GM19455 (cell line): ENCODE results near the gene YBX2.

Experiments
- ATAC-seq: cut with Tn5 transposase; IDR thresholded peaks from one replicate; pipeline ENCODE4 v1.9.1; 2021; ENCODE audit not compliant: unreplicated experiment

Gene YBX2

GRCh38 chr17:7323731-7324437 is 29.4 kb upstream of the YBX2 start:
- no peak for ATAC-seq

GRCh38 chr17:7322520-7323194 is 28.2 kb upstream of the YBX2 start:
- no peak for ATAC-seq

- no peak for ATAC-seq
These were observed 27.0 kb upstream of the YBX2 start for GRCh38 chr17:7321466-7321865.

GRCh38 chr17:7318121-7318860 is 23.9 kb upstream of the YBX2 start:
- no peak for ATAC-seq

- no peak for ATAC-seq
These were observed 22.8 kb upstream of the YBX2 start for GRCh38 chr17:7317161-7317803.

- no peak for ATAC-seq
These were observed 21.3 kb upstream of the YBX2 start for GRCh38 chr17:7315570-7316235.

- ATAC-seq = peak; percentile 64
These were observed 20.5 kb upstream of the YBX2 start, which contains the start of gene GPS2 for GRCh38 chr17:7314719-7315569. Gene GPS2 (minus strand): TSS chr17:7315360. CDS start chr17:7315052, 308 bp downstream.

GRCh38 chr17:7313890-7314718 is 19.7 kb upstream of the YBX2 start:
- ATAC-seq = no peak

- ATAC-seq = no peak
These were observed 18.9 kb upstream of the YBX2 start for GRCh38 chr17:7313088-7313889.

- no peak for ATAC-seq
These were observed 18.1 kb upstream of the YBX2 start for GRCh38 chr17:7312432-7313087.

GRCh38 chr17:7311110-7311705 is 16.8 kb upstream of the YBX2 start:
- ATAC-seq = no peak

- ATAC-seq = no peak
These were observed 15.2 kb upstream of the YBX2 start for GRCh38 chr17:7309628-7310027.

GRCh38 chr17:7308625-7309433 is 14.4 kb upstream of the YBX2 start:
- no peak for ATAC-seq

- ATAC-seq = peak; percentile 1
These were observed 13.5 kb upstream of the YBX2 start for GRCh38 chr17:7307686-7308624.

GRCh38 chr17:7306911-7307685 is 12.7 kb upstream of the YBX2 start, which contains the start of gene EIF5A:
Gene EIF5A (plus strand): TSS chr17:7307628. CDS start chr17:7309636, 2,008 bp downstream.
- ATAC-seq = peak; percentile 61
